ENCODE results near the gene SLC35C1. TPM values are rescaled to one million over a fixed set of nuclear protein-coding genes. Genes with fewer than 3 reads are reported as not detected.
A peak's percentile ranks its signal among the peaks of the same experiment; 100 is the strongest.
"Not testable (repeated sequence)": the region's sequence is repeated elsewhere in the genome, so short reads cannot be mapped to it uniquely, and the experiment has no call there.

The SLC35C1 gene
- total RNA-seq, 4 donors from 2014 or later = 24.8 to 68.8 (median 62.0) TPM

GRCh38 chr11:45806072-45806933 is 1.4 kb downstream of the SLC35C1 start:
- no peaks in the 10 kb centered on the region for H3K9me3 ChIP-seq
- H3K27ac ChIP-seq = peak overlapping the region in 2 of 4 donors; percentile 84 to 98
- no peak for DNase-seq
- no peak for TF ChIP-seq CTCF (IDR thresholded peaks at IDR 0.05)
- no peak for TF ChIP-seq POLR2A (IDR thresholded peaks at IDR 0.05)
- H3K4me1 ChIP-seq = peaks cover 4 to 46% (median 19%) of the 10 kb centered on the region in 4 donors
- peak overlapping the region; percentile 60 to 83 (median 70) for H3K4me3 ChIP-seq
- H3K36me3 ChIP-seq = peaks cover 0 to 22% (median 0%) of the 10 kb centered on the region in 3 donors
- no peaks in the 10 kb centered on the region for H3K27me3 ChIP-seq

GRCh38 chr11:45806937-45807791 is 2.2 kb downstream of the SLC35C1 start:
- TF ChIP-seq CTCF (IDR thresholded peaks at IDR 0.05) = no peak
- TF ChIP-seq POLR2A (IDR thresholded peaks at IDR 0.05) = no peak
- H3K4me1 ChIP-seq = peaks cover 4 to 44% (median 19%) of the 10 kb centered on the region in 4 donors
- no peak overlapping the region for H3K27ac ChIP-seq
- no peaks in the 10 kb centered on the region for H3K27me3 ChIP-seq
- no peak for DNase-seq
- no peaks in the 10 kb centered on the region for H3K9me3 ChIP-seq
- peaks cover 0 to 30% (median 0%) of the 10 kb centered on the region in 3 donors for H3K36me3 ChIP-seq
- peak overlapping the region in 1 of 4 donors; percentile 83 for H3K4me3 ChIP-seq

- Histone ChIP-seq H3K4me1 (peaks cover 4 to 38% (median 19%) of the 10 kb centered on the region in 4 donors), H3K36me3 (peaks cover 0 to 33% (median 0%) of the 10 kb centered on the region in 3 donors), H3K9me3 (no peaks in the 10 kb centered on the region), H3K27ac (no peak overlapping the region), H3K27me3 (no peaks in the 10 kb centered on the region), H3K4me3 (peak overlapping the region in 1 of 4 donors; percentile 83)
- DNase-seq = no peak
- TF ChIP-seq POLR2A (IDR thresholded peaks at IDR 0.05) (no peak), CTCF (IDR thresholded peaks at IDR 0.05) (no peak)
These were observed 2.9 kb downstream of the SLC35C1 start for GRCh38 chr11:45807792-45808238.

- DNase-seq, H3K27ac ChIP-seq, H3K27me3 ChIP-seq, H3K4me3 ChIP-seq, H3K9me3 ChIP-seq: not testable (repeated sequence)
- H3K36me3 ChIP-seq = peaks cover 0 to 33% (median 0%) of the 10 kb centered on the region in 3 donors
- peaks cover 4 to 32% (median 19%) of the 10 kb centered on the region in 4 donors for H3K4me1 ChIP-seq
These were observed 3.5 kb downstream of the SLC35C1 start for GRCh38 chr11:45808427-45808826.

- Histone ChIP-seq H3K9me3 (no peaks in the 10 kb centered on the region), H3K4me3 (no peak overlapping the region), H3K36me3 (peaks cover 0 to 33% (median 0%) of the 10 kb centered on the region in 3 donors), H3K27me3 (no peaks in the 10 kb centered on the region), H3K27ac (no peak overlapping the region), H3K4me1 (peaks cover 4 to 30% (median 19%) of the 10 kb centered on the region in 4 donors)
- TF ChIP-seq CTCF (IDR thresholded peaks at IDR 0.05) = no peak
- no peak for TF ChIP-seq POLR2A (IDR thresholded peaks at IDR 0.05)
- DNase-seq = no peak
These were observed 4.8 kb downstream of the SLC35C1 start for GRCh38 chr11:45809456-45810395.
